NCI-H82 (cell line): Measurements from ENCODE around the gene FNDC3A.

Experiments
- DNase-seq: peaks from one replicate; lab custom pipeline; 2025; lab: John Stamatoyannopoulos, UW

The FNDC3A gene

GRCh38 chr13:49256841-49257240, 281.1 kb downstream of the FNDC3A start:
- no peak for DNase-seq

GRCh38 chr13:49258089-49258796, 282.5 kb downstream of the FNDC3A start:
- DNase-seq: no peak
